GM21619 (cell line): ENCODE data around the gene OR13C8.
"Not testable (repeated sequence)": the region's sequence is repeated elsewhere in the genome, so short reads cannot be mapped to it uniquely, and the experiment has no call there.

Experiments
- ATAC-seq: cut with Tn5 transposase; IDR thresholded peaks from one replicate; pipeline ENCODE4 v1.9.1; 2021; ENCODE audit not compliant: unreplicated experiment

OR13C8 gene, protein sequence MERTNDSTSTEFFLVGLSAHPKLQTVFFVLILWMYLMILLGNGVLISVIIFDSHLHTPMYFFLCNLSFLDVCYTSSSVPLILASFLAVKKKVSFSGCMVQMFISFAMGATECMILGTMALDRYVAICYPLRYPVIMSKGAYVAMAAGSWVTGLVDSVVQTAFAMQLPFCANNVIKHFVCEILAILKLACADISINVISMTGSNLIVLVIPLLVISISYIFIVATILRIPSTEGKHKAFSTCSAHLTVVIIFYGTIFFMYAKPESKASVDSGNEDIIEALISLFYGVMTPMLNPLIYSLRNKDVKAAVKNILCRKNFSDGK

GRCh38 chr9:104568868-104569267, at the start of gene OR13C8:
Gene OR13C8 (plus strand): TSS chr9:104569168. CDS start chr9:104569168, 0 bp downstream.
- no peak for ATAC-seq

GRCh38 chr9:104520241-104520640, 48.7 kb upstream of the OR13C8 start:
- ATAC-seq: not testable (repeated sequence)

DNA sequence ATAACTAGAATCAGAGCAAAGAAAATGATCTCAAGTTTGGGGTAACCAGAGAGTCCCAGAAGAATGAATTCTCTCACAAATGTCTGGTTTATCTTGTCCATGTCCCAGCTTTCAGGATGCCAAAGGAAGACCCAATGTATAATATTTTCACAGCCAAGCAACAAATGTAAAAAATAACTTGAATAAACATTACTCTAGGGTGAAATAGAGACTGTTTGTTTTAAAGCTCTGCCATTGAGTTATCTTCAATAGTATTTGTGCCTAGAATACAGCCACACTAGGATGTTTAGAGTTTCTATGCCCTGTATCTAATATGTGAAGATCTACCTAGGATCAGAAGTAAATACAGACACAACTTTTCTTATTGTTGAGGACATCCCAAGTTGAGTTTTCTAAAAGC, 41.9 kb upstream of the OR13C8 start, which contains the start of gene OR13C4:
TSS of gene OR13C4 (minus strand) at position 101 of the 400 bp plus-strand sequence. CDS start at position 101, 0 bp downstream.
- ATAC-seq: no peak

DNA sequence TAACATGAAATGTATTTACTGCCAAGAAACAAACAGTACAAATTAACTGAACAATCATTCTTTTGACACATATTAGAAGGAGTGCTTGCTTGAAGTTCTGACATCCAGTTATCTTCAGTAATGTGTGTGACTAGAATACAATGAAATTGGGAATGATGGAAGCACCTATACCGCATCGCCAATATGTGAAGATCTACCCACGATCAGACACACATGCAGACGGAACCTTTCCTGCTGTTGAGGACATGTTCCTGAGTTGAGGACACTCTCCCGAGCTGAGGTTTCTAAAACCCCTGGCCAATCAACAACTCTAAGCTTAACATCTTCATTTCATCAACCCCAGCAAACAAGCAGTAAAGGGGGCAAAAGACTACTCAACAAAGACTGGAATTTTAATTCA, 32.2 kb upstream of the OR13C8 start, which contains the start of gene OR13C3:
TSS of gene OR13C3 (minus strand) at position 101 of the 400 bp plus-strand sequence. CDS start 133 bp downstream, outside the sequence.
- no peak for ATAC-seq

- ATAC-seq: no peak
Observed at GRCh38 chr9:104539275-104539674, 29.7 kb upstream of the OR13C8 start.

DNA sequence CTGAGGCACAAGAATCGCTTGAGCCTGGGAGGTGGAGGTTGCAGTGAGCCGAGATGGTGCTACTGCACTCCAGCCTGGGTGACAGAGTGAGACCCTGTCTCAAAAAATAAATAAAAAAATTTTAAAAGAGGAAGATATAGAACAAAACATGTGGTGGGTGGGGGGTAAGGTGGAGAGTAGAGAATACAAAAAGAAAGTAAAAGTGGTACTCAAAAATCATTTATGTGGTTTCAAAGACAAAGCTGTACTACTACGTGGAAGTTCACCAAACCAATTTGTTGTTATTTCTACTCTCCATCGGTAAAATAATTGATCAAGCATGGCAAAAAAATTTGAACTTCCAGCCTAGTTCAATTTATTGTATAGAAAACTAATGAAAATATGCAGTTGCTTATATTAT, 24.3 kb upstream of the OR13C8 start:
- no peak for ATAC-seq

GRCh38 chr9:104553261-104553660, 15.7 kb upstream of the OR13C8 start:
- ATAC-seq: no peak

GRCh38 chr9:104555521-104555920, 13.4 kb upstream of the OR13C8 start:
- no peak for ATAC-seq

GRCh38 chr9:104556830-104557634, 11.9 kb upstream of the OR13C8 start:
- no peak for ATAC-seq

DNA sequence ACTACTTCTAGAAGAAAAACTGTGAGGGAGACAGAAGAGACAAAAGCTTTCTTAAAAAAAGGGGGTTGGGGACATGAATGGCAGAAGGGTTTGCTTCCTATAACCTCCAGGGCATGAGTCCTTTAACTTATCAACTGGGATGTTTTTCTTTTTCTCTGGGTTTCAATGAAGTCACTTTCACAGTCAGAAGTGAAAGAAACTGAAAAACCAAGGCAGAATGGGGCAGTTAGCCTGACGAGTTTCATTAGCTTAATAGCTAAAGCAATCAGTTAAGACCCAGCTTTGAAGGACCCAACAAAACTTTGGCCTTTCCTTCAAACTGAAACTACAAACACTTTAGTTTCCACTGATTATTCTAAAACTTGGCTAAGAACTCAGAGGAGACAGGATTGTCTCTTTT, 4.6 kb upstream of the OR13C8 start:
- ATAC-seq: no peak

GRCh38 chr9:104572612-104573011, 3.6 kb downstream of the OR13C8 start:
- no peak for ATAC-seq

- ATAC-seq: no peak
Observed at GRCh38 chr9:104575456-104575855, 6.5 kb downstream of the OR13C8 start.

DNA sequence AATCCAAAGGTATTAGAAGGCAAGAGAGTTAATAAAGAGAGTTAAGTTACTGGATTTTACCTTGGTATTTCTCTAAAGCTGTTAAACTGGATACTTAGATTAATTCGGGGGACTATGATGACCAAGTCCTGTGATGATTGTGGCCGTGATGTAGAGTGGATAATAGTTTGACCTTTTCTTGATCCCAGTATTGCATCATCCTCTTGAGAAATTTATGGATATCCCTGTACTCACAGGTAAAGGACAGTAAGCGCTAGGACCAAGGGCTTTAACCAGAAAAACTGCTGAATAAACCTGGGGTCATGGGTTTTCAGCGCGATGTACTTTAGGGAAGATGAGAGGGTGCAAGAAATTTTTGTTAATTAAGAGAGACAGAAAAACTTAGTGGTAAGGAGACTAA, 8.3 kb downstream of the OR13C8 start:
- ATAC-seq: no peak

DNA sequence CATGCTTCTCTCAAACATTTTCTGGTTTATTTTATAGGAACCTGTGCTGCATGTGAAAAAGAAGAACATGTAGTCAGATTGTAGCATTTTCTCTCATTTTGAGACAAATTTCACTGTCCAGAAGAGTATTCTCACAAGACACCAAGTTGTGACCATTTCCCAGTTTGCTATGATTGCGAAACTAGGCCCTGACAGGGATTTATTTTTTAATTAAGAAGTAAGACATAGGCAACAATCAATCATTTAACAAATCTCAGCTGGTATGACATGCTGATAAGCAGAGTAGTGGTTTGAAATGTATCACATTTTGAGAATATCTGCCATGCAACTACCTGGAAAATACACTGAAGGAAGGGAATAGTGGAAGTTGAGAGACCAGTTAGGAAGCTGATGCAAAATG, 11.6 kb downstream of the OR13C8 start:
- ATAC-seq: no peak

DNA sequence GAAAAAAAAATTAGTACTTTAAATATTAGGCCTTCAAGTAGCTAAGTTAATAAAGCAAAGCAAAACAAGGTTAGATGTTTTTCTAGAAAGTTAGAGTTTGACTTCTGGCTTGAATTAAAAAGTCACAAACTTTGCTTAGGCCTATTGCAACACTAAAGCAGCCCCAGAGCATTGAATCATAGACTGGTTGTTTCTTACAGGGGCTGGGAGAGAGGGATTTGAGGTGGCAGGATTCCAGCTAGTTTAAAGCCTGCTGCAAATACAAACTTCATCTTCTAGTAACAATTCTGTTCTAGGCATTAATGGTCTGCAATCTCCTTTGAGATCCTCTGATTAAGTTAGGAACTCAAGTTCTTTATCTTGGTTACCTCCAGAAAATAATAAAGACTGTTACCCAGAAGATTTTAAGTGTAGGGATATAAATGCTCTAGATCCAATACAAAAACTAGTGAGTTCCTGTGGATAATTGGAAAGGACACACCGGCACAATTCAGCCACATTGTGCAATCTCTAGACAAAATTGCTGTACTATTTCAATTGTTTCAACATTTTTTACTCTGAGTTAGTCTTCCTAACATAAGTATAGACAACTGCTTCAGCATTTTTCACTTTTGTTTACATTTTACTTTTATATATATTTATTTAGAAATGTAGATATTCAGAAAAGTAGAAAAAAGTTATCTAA, 17.7 kb downstream of the OR13C8 start:
- no peak for ATAC-seq

DNA sequence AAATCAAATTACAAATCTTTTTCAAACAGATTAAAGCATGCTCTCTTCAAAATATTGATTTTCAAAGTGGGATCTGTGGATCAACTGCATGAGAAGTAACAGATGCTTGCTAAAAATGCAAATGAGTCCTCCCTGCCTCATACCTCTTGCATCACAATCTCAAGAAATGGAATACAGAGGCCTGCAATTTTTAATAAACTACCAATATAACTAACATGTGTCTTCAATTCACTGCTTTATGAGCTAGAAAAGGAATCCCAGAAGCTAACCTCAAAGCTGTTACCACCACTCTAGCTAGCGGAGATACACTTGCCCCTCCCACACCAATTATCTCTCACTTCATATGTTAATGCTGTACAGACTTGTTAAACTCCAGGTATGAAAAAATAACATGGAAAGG, 20.7 kb downstream of the OR13C8 start:
- ATAC-seq: no peak

GRCh38 chr9:104598749-104599148, 29.8 kb downstream of the OR13C8 start:
- not testable (repeated sequence) for ATAC-seq

- ATAC-seq: not testable (repeated sequence)
Observed at GRCh38 chr9:104599313-104599712, 30.3 kb downstream of the OR13C8 start, which contains the start of gene OR13C5. Gene OR13C5 (minus strand): TSS chr9:104599413. CDS start chr9:104599413, 0 bp downstream.

DNA sequence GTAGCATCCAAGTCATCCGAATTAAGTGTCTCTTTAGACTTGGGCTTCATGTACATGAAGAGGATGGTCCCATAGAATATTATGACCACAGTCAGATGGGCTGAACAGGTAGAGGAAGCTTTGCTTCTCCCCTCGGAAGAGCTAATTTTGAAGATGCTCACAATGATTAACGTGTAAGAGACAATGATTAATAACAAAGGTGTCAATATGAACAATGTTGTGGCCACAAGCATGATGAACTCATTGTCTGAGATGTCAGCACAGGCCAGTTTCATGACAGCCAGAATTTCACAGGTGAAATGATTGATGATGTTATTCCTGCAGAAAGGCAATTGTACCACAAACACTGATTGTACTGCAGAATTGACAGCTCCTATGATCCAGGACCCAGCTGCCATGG, 35.8 kb downstream of the OR13C8 start:
- ATAC-seq: no peak

DNA sequence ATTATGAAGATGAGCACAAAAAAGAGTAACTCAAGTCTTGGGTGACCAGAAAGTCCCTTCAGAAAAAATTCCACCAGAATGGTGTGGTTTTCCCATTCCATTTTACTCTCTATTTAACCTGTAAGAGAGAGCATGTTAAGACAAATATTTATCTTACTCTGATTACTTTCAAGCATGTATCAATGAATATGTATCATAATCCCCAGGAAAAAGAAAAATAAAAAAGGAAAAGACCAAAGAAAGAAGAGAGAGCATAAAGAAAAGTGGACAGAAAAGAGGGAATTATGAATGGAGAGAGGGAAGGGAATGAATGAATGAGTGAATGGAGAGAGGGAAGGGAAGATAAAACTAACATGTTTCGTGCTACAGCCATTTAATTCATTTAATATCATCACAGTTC, 36.6 kb downstream of the OR13C8 start, which contains the start of gene OR13C2:
TSS of gene OR13C2 (minus strand) at position 101 of the 400 bp plus-strand sequence. CDS start at position 101, 0 bp downstream.
- ATAC-seq: not testable (repeated sequence)

DNA sequence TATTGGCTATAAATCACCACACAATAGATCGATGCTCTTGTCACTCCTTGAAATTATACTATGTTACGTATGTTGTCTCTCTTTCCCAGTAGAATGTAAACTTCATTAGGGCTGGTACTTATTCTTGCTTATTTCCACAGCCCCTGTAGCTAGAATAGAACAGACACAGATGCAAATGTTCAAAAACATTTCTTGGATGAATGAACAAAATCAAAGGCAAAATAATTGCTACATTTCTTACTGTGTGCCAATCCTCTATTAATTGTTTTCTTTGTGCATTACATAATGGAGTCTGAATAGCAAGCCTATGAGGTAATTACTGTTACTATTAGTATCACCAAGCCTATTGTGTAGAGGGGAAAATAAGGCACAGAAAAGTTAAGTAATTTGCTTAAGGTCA, 37.2 kb downstream of the OR13C8 start:
- ATAC-seq: no peak
